H1 (cell line): ENCODE results near the gene FADS3. TPM values are rescaled to one million over a fixed set of nuclear protein-coding genes. Genes with fewer than 3 reads are reported as not detected.

Experiments
- CTCF ChIA-PET: fragments of 300-600 bp; sonication (Branson Sonifier 250); formaldehyde crosslinking; loops from one replicate; lab custom pipeline; 2021; ENCODE audit not compliant: partially characterized antibody; lab: Charles Lee
- POLR2A ChIA-PET: fragments of 300-600 bp; sonication (Branson Sonifier 250); formaldehyde crosslinking; loops from one replicate; lab custom pipeline; 2021; ENCODE audit warnings: inconsistent platforms; ENCODE audit not compliant: partially characterized antibody; lab: Charles Lee
- DNase-seq, 2 experiments: peaks; one replicate each; pipeline versions ENCODE4 v3.0.0 to v3.0.0-alpha.2; 2010 to 2022; ENCODE audit warnings: low spot score in 2 of 2, low read depth in 1 of 2, mixed read lengths in 1 of 2
- FAIRE-seq: peaks from 2 replicates; lab custom pipeline; 2011; peaks lifted over from hg19 to GRCh38; lab: Jason Lieb, UNC
- H2AFZ ChIP-seq: 2 replicates; pipeline ENCODE4 v1.8.1; 2012; ENCODE audit warnings: low read length, inconsistent platforms
- H2AK5ac ChIP-seq: 2 replicates; pipeline ENCODE4 v1.6.1; 2013; ENCODE audit warnings: low read depth, low read length
- H2BK120ac ChIP-seq: replicated peaks from 2 replicates; pipeline ENCODE3; 2013; ENCODE audit warnings: low read depth, low read length, inconsistent platforms
- H2BK12ac ChIP-seq: 2 replicates; pipeline ENCODE4 v1.6.1; 2013; ENCODE audit warnings: low read depth, low read length
- H2BK15ac ChIP-seq: 2 replicates; pipeline ENCODE4 v1.6.1; 2013; ENCODE audit warnings: low read length
- H2BK20ac ChIP-seq: 2 replicates; pipeline ENCODE4 v1.6.1; 2013; ENCODE audit warnings: low read length
- H2BK5ac ChIP-seq: 2 replicates; pipeline ENCODE4 v1.6.1; 2013; ENCODE audit warnings: low read depth, low read length
- H3K14ac ChIP-seq: 2 replicates; pipeline ENCODE4 v1.6.1; 2013; ENCODE audit warnings: inconsistent platforms; ENCODE audit not compliant: insufficient read length
- H3K18ac ChIP-seq: 2 replicates; pipeline ENCODE4 v1.6.1; 2013; ENCODE audit warnings: low read length; ENCODE audit errors: extremely low read depth
- H3K23ac ChIP-seq: 2 replicates; pipeline ENCODE4 v1.6.1; 2013; ENCODE audit warnings: inconsistent platforms; ENCODE audit not compliant: insufficient read length
- H3K23me2 ChIP-seq: 2 replicates; pipeline ENCODE4 v1.6.1; 2013; ENCODE audit warnings: low read depth, low read length
- H3K27ac ChIP-seq: 2 replicates; pipeline ENCODE4 v1.6.1; 2011; ENCODE audit warnings: low read depth, low read length, inconsistent platforms
- H3K27me3 ChIP-seq, 4 experiments: replicated peaks in 1 of 4; 1 replicate in 1 of 4; 2 replicates in 3 of 4; pipeline versions ENCODE4 v1.6.1 to v1.8.1; 2011 to 2013; ENCODE audit warnings: low read length in 3 of 4, mild to moderate bottlenecking in 3 of 4, inconsistent platforms in 2 of 4, mixed read lengths in 2 of 4, moderate library complexity in 1 of 4; ENCODE audit not compliant: control insufficient read depth in 3 of 4, insufficient read depth in 3 of 4; ENCODE audit errors: extremely low read depth in 1 of 4
- H3K36me3 ChIP-seq, 4 experiments: 2 replicates each; pipeline versions ENCODE4 v1.6.1 to v1.8.1; 2011 to 2013; ENCODE audit warnings: mild to moderate bottlenecking in 4 of 4, low read length in 3 of 4, moderate library complexity in 2 of 4, control low read depth in 1 of 4, inconsistent platforms in 1 of 4; ENCODE audit not compliant: insufficient read depth in 4 of 4, control insufficient read depth in 2 of 4
- H3K4ac ChIP-seq: replicated peaks from 2 replicates; pipeline ENCODE3; 2013; ENCODE audit warnings: low read length, low read depth, mixed read lengths, inconsistent platforms; ENCODE audit not compliant: insufficient read length
- H3K4me1 ChIP-seq, 4 experiments: replicated peaks in 1 of 4; 1 replicate in 1 of 4; 2 replicates in 3 of 4; pipeline versions ENCODE4 v1.6.1 to v1.8.1; 2011 to 2013; ENCODE audit warnings: low read length in 3 of 4, inconsistent platforms in 2 of 4, mixed read lengths in 1 of 4; ENCODE audit not compliant: insufficient read depth in 4 of 4, control insufficient read depth in 3 of 4
- H3K4me2 ChIP-seq, 2 experiments: 2 replicates each; pipeline versions ENCODE4 v1.6.1 to v1.8.1; 2011 to 2013; ENCODE audit warnings: low read depth in 2 of 2, low read length in 2 of 2, control low read depth in 1 of 2, inconsistent platforms in 1 of 2, mild to moderate bottlenecking in 1 of 2; ENCODE audit not compliant: insufficient read depth in 1 of 2
- H3K4me3 ChIP-seq, 4 experiments: fragments of 200-600, 300-600 bp in 1 of 4; sonication (generic), shearing (Covaris generic), sonication (Bioruptor Twin) in 1 of 4; 2 replicates each; pipeline versions ENCODE4 v1.5.1 to v1.8.1; 2011 to 2016; ENCODE audit warnings: low read length in 4 of 4, low read depth in 3 of 4, control low read depth in 2 of 4, inconsistent platforms in 2 of 4, mild to moderate bottlenecking in 2 of 4, mixed read lengths in 1 of 4, moderate library complexity in 1 of 4; ENCODE audit not compliant: insufficient read depth in 2 of 4; ENCODE audit errors: extremely low read depth in 1 of 4
- H3K56ac ChIP-seq: replicated peaks from 2 replicates; pipeline ENCODE3; 2013; ENCODE audit warnings: low read depth, mild to moderate bottlenecking, mixed read lengths, low read length, inconsistent platforms; ENCODE audit not compliant: insufficient read length
- H3K79me1 ChIP-seq: 2 replicates; pipeline ENCODE4 v1.6.1; 2013; ENCODE audit warnings: low read depth, low read length, control low read depth
- H3K79me2 ChIP-seq, 2 experiments: 2 replicates each; pipeline versions ENCODE4 v1.6.1 to v1.8.1; 2012 to 2013; ENCODE audit warnings: low read length in 2 of 2, mild to moderate bottlenecking in 2 of 2, inconsistent platforms in 1 of 2; ENCODE audit not compliant: insufficient read depth in 2 of 2, control insufficient read depth in 1 of 2
- H3K9ac ChIP-seq, 4 experiments: replicated peaks in 1 of 4; 1 replicate in 1 of 4; 2 replicates in 3 of 4; pipeline versions ENCODE4 v1.6.1 to v1.8.1; 2011 to 2013; ENCODE audit warnings: low read depth in 3 of 4, low read length in 3 of 4, control low read depth in 2 of 4, mild to moderate bottlenecking in 2 of 4, moderate library complexity in 2 of 4, inconsistent platforms in 1 of 4; ENCODE audit errors: extremely low read depth in 1 of 4
- H3K9me3 ChIP-seq, 2 experiments: 2 replicates each; pipeline versions ENCODE4 v1.6.1 to v1.8.1; 2012 to 2013; ENCODE audit warnings: mild to moderate bottlenecking in 2 of 2, moderate library complexity in 2 of 2, control low read depth in 1 of 2, inconsistent platforms in 1 of 2, low read depth in 1 of 2, low read length in 1 of 2, mixed read lengths in 1 of 2; ENCODE audit not compliant: insufficient read depth in 2 of 2
- H4K20me1 ChIP-seq, 2 experiments: replicated peaks in 1 of 2; 2 replicates each; pipeline versions ENCODE3 to v1.8.1; 2011 to 2013; ENCODE audit warnings: inconsistent platforms in 2 of 2, low read length in 2 of 2, mild to moderate bottlenecking in 1 of 2; ENCODE audit not compliant: insufficient read depth in 2 of 2, control insufficient read depth in 1 of 2
- H4K5ac ChIP-seq: 2 replicates; pipeline ENCODE4 v1.6.1; 2013; ENCODE audit warnings: low read length, low read depth, mixed read lengths, inconsistent platforms; ENCODE audit not compliant: insufficient read length
- H4K8ac ChIP-seq: 2 replicates; pipeline ENCODE4 v1.8.0; 2013; ENCODE audit warnings: mild to moderate bottlenecking, moderate library complexity, low read length, inconsistent platforms; ENCODE audit not compliant: insufficient read depth; ENCODE audit errors: extremely low read depth
- H4K91ac ChIP-seq: replicated peaks from 2 replicates; pipeline ENCODE3; 2013; ENCODE audit warnings: low read length, mixed read lengths, inconsistent platforms; ENCODE audit not compliant: insufficient read length
- CTBP2 ChIP-seq: IDR thresholded peaks from 2 replicates; pipeline ENCODE4 v1.7.0; 2011; ENCODE audit warnings: borderline replicate concordance, mild to moderate bottlenecking, moderate library complexity, mixed read lengths, low read length; ENCODE audit not compliant: insufficient read depth, insufficient read length
- HDAC2 ChIP-seq, 2 experiments: fragments of 300-600 bp in 1 of 2; sonication (generic) in 1 of 2; IDR thresholded peaks; 2 replicates each; pipeline ENCODE4 v1.6.1; 2011 to 2012; ENCODE audit warnings: low read depth in 2 of 2, low read length in 2 of 2, mild to moderate bottlenecking in 2 of 2, moderate library complexity in 2 of 2, borderline replicate concordance in 1 of 2, inconsistent platforms in 1 of 2
- KDM4A ChIP-seq: IDR thresholded peaks from one replicate; pipeline ENCODE4 v1.7.1; 2012; ENCODE audit warnings: low read depth, mild to moderate bottlenecking, moderate library complexity, low read length, inconsistent platforms; ENCODE audit not compliant: severe bottlenecking
- MAFK ChIP-seq: IDR thresholded peaks from 2 replicates; pipeline ENCODE4 v1.6.1; 2012; ENCODE audit warnings: low read depth, mild to moderate bottlenecking, improper control_type of control experiment, low read length
- NRF1 ChIP-seq: IDR thresholded peaks from 2 replicates; pipeline ENCODE4 v1.6.1; 2011; ENCODE audit warnings: mild to moderate bottlenecking, low read depth, low read length, improper control_type of control experiment
- RNF2 ChIP-seq: fragments of 200-900, 300-1000 bp; sonication (generic); IDR thresholded peaks from 2 replicates; pipeline ENCODE4 v1.7.1; 2016; ENCODE audit warnings: borderline replicate concordance, low read depth, mild to moderate bottlenecking, antibody characterized with exemption, low read length; ENCODE audit not compliant: poor library complexity, severe bottlenecking; ENCODE audit errors: missing control alignments
- RXRA ChIP-seq: IDR thresholded peaks from 2 replicates; pipeline ENCODE4 v1.6.1; 2011; ENCODE audit warnings: low read depth, mild to moderate bottlenecking, low read length, moderate library complexity; ENCODE audit not compliant: insufficient read depth
- SAP30 ChIP-seq: fragments of 300-600 bp; sonication (generic); IDR thresholded peaks from 2 replicates; pipeline ENCODE4 v1.7.1; 2012; ENCODE audit warnings: low read length, moderate library complexity, mild to moderate bottlenecking, inconsistent platforms; ENCODE audit not compliant: insufficient read depth, insufficient replicate concordance
- WGBS, 2 experiments: shearing (Covaris generic) in 1 of 2; methylation state at CpG; one replicate each; pipeline versions ENCODE4 v1.1.6 to v1.1.7; 2013 to 2015; ENCODE audit warnings: low lambda C conversion rate in 2 of 2, mixed read lengths in 2 of 2, inconsistent platforms in 1 of 2, low coverage in 1 of 2, missing lambda C conversion rate in 1 of 2; ENCODE audit not compliant: insufficient replicate concordance in 2 of 2, insufficient coverage in 1 of 2, insufficient read length in 1 of 2; ENCODE audit errors: extremely low coverage in 1 of 2, missing lambda C conversion rate in 1 of 2; 5-methylcytosine and 5-hydroxymethylcytosine counted together
- polyA plus RNA-seq, 7 experiments: library from polyadenylated mRNA; depleted of rRNA in 3 of 7; stranded (reverse) in 5 of 7; unstranded in 2 of 7; fragments of >200 nt in 5 of 7; fragments of 200-250 nt in 2 of 7; gene quantifications; 1 replicate in 5 of 7; 2 replicates in 1 of 7; 4 replicates in 1 of 7; pipeline versions ENCODE4 v1.2.1 to v1.2.3, GENCODE V29; 2011 to 2013; ENCODE audit warnings: missing spikeins in 2 of 7, mixed read lengths in 2 of 7
- total RNA-seq: library from RNA; stranded (reverse); fragmentation: NEBNext Ultra II Directional; extraction: Animal tissue kit (Norgen Biotek cat#: 25700); gene quantifications from 2 replicates; pipeline ENCODE4 v1.2.1, GENCODE V29; 2021
- TF ChIP-seq, protein P1 (sequence below), 3 experiments: IDR thresholded peaks; 1 replicate in 2 of 3; 2 replicates in 1 of 3; pipeline versions ENCODE4 v1.5.1 to v1.6.1; 2011; ENCODE audit warnings: low read length in 3 of 3, mild to moderate bottlenecking in 3 of 3, inconsistent platforms in 2 of 3, low read depth in 1 of 3, moderate library complexity in 1 of 3; ENCODE audit not compliant: insufficient read depth in 1 of 3; ENCODE audit errors: control extremely low read depth in 1 of 3

FADS3 gene
- total and polyA plus RNA-seq, 2 of the 8 experiments (the other 6 are each of a cell fraction or from before 2014, with no cell fraction given) = 43.8 to 76.3 TPM

- H2AK5ac ChIP-seq = no peak overlapping the region
- FAIRE-seq (no peak), DNase-seq (no peak)
- no peak overlapping the region for H4K91ac ChIP-seq
- no peaks in the 10 kb centered on the region for H3K36me3 ChIP-seq
- no peak overlapping the region for H3K9ac ChIP-seq
- no peak overlapping the region for H2BK12ac ChIP-seq
- ChIA-PET POLR2A (interaction anchor here (0.9 kb wide), 1 partner anchor 22 kb away, joined by 3 read pairs; no protein-coding TSS in a partner anchor), CTCF (interaction anchor here (1.0 to 9.2 kb wide), 5 partner anchors 10 to 182 kb away, joined by 3 to 225 read pairs (median 29); no protein-coding TSS in a partner anchor)
- H3K23ac ChIP-seq = no peak overlapping the region
- H2AFZ ChIP-seq = no peak overlapping the region
- H4K20me1 ChIP-seq = no peaks in the 10 kb centered on the region
- H3K27me3 ChIP-seq = no peaks in the 10 kb centered on the region
- no peak overlapping the region for H3K4me3 ChIP-seq
- no peak overlapping the region for H3K18ac ChIP-seq
- no peak overlapping the region for H2BK120ac ChIP-seq
- peaks cover 6 to 18% (median 16%) of the 10 kb centered on the region in 4 experiments for H3K4me1 ChIP-seq
- 92% methylated on average over 1 of the region's 1 CpG; no CpG with 5 or more reads in 1 of the 2 experiments for WGBS, 2 experiments
- no peak overlapping the region for H3K14ac ChIP-seq
- no peak overlapping the region for H3K4ac ChIP-seq
- H3K9me3 ChIP-seq = no peaks in the 10 kb centered on the region
- no peaks in the 10 kb centered on the region for H3K79me2 ChIP-seq
- no peak overlapping the region for H3K56ac ChIP-seq
- no peak overlapping the region for H2BK5ac ChIP-seq
- no peak overlapping the region for H3K27ac ChIP-seq
- H4K5ac ChIP-seq = no peak overlapping the region
- H3K23me2 ChIP-seq = no peaks in the 10 kb centered on the region
- no peak overlapping the region for H2BK15ac ChIP-seq
- no peaks in the 10 kb centered on the region for H3K79me1 ChIP-seq
- H4K8ac ChIP-seq = no peak overlapping the region; the same call in 1 of the 2 replicates
- TF ChIP-seq MAFK (no peak), HDAC2 (IDR thresholded peaks at IDR 0.05; ENCODE audit: borderline replicate concordance in 1 of 2, low read depth in 2 of 2, low read length in 2 of 2) (no peak), NRF1 (no peak), RNF2 (no peak), KDM4A (no peak), RXRA (no peak), SAP30 (no peak), CTBP2 (no peak)
- TF ChIP-seq, protein P1, sequence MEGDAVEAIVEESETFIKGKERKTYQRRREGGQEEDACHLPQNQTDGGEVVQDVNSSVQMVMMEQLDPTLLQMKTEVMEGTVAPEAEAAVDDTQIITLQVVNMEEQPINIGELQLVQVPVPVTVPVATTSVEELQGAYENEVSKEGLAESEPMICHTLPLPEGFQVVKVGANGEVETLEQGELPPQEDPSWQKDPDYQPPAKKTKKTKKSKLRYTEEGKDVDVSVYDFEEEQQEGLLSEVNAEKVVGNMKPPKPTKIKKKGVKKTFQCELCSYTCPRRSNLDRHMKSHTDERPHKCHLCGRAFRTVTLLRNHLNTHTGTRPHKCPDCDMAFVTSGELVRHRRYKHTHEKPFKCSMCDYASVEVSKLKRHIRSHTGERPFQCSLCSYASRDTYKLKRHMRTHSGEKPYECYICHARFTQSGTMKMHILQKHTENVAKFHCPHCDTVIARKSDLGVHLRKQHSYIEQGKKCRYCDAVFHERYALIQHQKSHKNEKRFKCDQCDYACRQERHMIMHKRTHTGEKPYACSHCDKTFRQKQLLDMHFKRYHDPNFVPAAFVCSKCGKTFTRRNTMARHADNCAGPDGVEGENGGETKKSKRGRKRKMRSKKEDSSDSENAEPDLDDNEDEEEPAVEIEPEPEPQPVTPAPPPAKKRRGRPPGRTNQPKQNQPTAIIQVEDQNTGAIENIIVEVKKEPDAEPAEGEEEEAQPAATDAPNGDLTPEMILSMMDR (IDR thresholded peaks at IDR 0.05; ENCODE audit: control extremely low read depth in 1 of 3, insufficient read depth in 1 of 3, low read depth in 1 of 3, low read length in 3 of 3) = no peak
- H2BK20ac ChIP-seq = no peak overlapping the region
- H3K4me2 ChIP-seq = no peak overlapping the region
These were observed 36.2 kb upstream of the FADS3 start for GRCh38 chr11:61927501-61927900.
